HG03097 (cell line): ENCODE measurements around the gene EXD3.

Experiments used
- ATAC-seq: cut with Tn5 transposase; IDR thresholded peaks from one replicate; pipeline ENCODE4 v1.9.1; 2021; ENCODE audit not compliant: unreplicated experiment, low FRiP score

EXD3 gene

GRCh38 chr9:137298401-137299202, 124.4 kb downstream of the EXD3 start:
- no peak for ATAC-seq

- no peak for ATAC-seq
Measured at GRCh38 chr9:137297966-137298365, 125.0 kb downstream of the EXD3 start.

GRCh38 chr9:137296670-137297664, 126.0 kb downstream of the EXD3 start:
- ATAC-seq = no peak

- no peak for ATAC-seq
Measured at GRCh38 chr9:137295849-137296669, 126.9 kb downstream of the EXD3 start.

- ATAC-seq = no peak
Measured at GRCh38 chr9:137295238-137295811, 127.6 kb downstream of the EXD3 start.

GRCh38 chr9:137294681-137295237, 128.2 kb downstream of the EXD3 start:
- no peak for ATAC-seq

- ATAC-seq = no peak
Measured at GRCh38 chr9:137294091-137294680, 128.8 kb downstream of the EXD3 start.

GRCh38 chr9:137293482-137294090, 129.4 kb downstream of the EXD3 start:
- ATAC-seq = no peak

GRCh38 chr9:137293094-137293481, 129.9 kb downstream of the EXD3 start:
- no peak for ATAC-seq

- no peak for ATAC-seq
Measured at GRCh38 chr9:137286975-137287383, 136.0 kb downstream of the EXD3 start.

- ATAC-seq = no peak
Measured at GRCh38 chr9:137281345-137282116, 141.4 kb downstream of the EXD3 start.

- ATAC-seq = no peak
Measured at GRCh38 chr9:137280474-137281344, 142.3 kb downstream of the EXD3 start.

- ATAC-seq = no peak
Measured at GRCh38 chr9:137279741-137280473, 143.1 kb downstream of the EXD3 start.

- no peak for ATAC-seq
Measured at GRCh38 chr9:137278721-137279711, 143.9 kb downstream of the EXD3 start.

- peak; percentile 5 for ATAC-seq
Measured at GRCh38 chr9:137278061-137278701, 144.8 kb downstream of the EXD3 start.
